GM18951 (cell line): ENCODE measurements around the gene SNAPC4.
"Not testable (repeated sequence)": the region's sequence is repeated elsewhere in the genome, so short reads cannot be mapped to it uniquely, and the experiment has no call there.

Experiments
- POLR2A ChIP-seq: IDR thresholded peaks from 4 replicates; pipeline ENCODE4 v1.6.1; 2011; ENCODE audit warnings: mild to moderate bottlenecking; ENCODE audit not compliant: insufficient read length, insufficient read depth; ENCODE audit errors: extremely low read depth
- in situ Hi-C: fragments of 300-500 bp; cut with MboI; formaldehyde crosslinking; loops from one replicate; pipeline ENCODE4 v1.12.0; 2022; ENCODE audit warnings: low sequenced_read_pairs, mixed read lengths, inconsistent platforms; ENCODE audit not compliant: unreplicated experiment

The SNAPC4 gene

GRCh38 chr9:136352682-136353081 lies 47.3 kb downstream of the SNAPC4 start:
- in situ Hi-C loops = no loop called here
- TF ChIP-seq POLR2A = no peak

DNA sequence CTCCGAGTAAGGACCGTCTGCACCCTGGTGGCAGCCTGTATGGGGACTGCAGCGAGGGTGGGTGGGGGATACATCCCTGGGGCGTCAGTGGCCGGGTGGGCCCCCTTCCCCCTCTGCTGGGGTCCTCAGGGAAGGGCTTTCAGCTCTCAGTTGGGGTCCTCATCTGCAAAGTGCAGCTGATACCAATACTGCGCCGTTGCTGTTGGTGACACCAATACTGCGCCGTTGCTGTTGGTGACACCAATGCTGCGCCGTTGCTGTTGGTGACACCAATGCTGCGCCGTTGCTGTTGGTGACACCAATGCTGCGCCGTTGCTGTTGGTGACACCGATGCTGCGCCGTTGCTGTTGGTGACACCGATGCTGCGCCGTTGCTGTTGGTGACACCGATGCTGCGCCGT lies 48.1 kb downstream of the SNAPC4 start:
- in situ Hi-C loops = not testable (repeated sequence)

DNA sequence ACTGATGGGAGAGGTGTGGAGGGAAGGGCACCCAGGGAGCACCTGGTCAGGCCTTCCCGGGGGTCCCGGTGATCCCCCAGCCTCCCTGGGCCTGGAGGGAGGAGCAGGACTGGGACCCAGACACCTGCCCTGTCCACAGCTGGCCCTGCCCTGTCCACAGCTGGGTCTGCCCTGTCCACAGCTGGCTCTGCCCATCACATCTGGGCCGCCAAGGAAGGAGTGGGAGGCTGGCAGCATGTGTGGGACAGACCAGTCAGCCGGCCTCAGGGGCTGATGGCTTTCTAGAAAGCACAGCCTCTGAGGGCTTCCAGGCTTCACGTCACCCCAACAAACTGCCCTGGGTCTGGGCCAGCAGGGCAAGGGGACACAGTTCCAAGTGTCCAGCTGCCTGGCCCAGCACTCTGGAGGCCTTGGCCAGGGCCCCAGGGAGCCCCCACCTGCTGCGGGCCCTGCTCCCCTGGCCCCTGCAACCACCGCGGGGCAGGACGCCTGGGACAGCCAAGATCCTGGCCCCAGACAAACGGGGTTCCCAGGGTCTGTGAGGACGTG lies 48.6 kb downstream of the SNAPC4 start:
- TF ChIP-seq POLR2A = no peak
- in situ Hi-C loops = no loop called here
